SHP77 (cell line): ENCODE data around the gene NFATC2IP.
"Not testable (repeated sequence)": the region's sequence is repeated elsewhere in the genome, so short reads cannot be mapped to it uniquely, and the experiment has no call there.

Experiments used
- DNase-seq, 2 experiments: peaks; one replicate each; lab custom pipeline; 2025; lab: John Stamatoyannopoulos, UW

Gene NFATC2IP

GRCh38 chr16:28974007-28974436 is 23.3 kb downstream of the NFATC2IP start:
- peak; percentile 57 to 76 for DNase-seq

- DNase-seq = peak; percentile 96 to 99
These were observed 23.9 kb downstream of the NFATC2IP start, which contains the start of gene SPNS1 for GRCh38 chr16:28974437-28975157. TSS of gene SPNS1 (plus strand) at chr16:28974778. CDS start at chr16:28975152, 374 bp downstream.

- no peak for DNase-seq
These were observed 24.4 kb downstream of the NFATC2IP start for GRCh38 chr16:28975158-28975599.

GRCh38 chr16:28977703-28978662 is 27.2 kb downstream of the NFATC2IP start:
- DNase-seq = peak in 1 of 2 experiments; percentile 13

- DNase-seq = not testable (repeated sequence)
These were observed 29.6 kb downstream of the NFATC2IP start for GRCh38 chr16:28980330-28980729.

- DNase-seq = no peak
These were observed 30.2 kb downstream of the NFATC2IP start for GRCh38 chr16:28980929-28981328.

- DNase-seq = no peak
These were observed 30.8 kb downstream of the NFATC2IP start for GRCh38 chr16:28981517-28981916.

- DNase-seq = no peak
These were observed 31.7 kb downstream of the NFATC2IP start for GRCh38 chr16:28982418-28982817.

- no peak for DNase-seq
These were observed 32.2 kb downstream of the NFATC2IP start for GRCh38 chr16:28982949-28983348.

GRCh38 chr16:28983644-28984043 is 32.9 kb downstream of the NFATC2IP start:
- DNase-seq = no peak

GRCh38 chr16:28984091-28984490 is 33.4 kb downstream of the NFATC2IP start:
- no peak for DNase-seq

- DNase-seq = no peak
These were observed 33.9 kb downstream of the NFATC2IP start, which contains the start of gene LAT for GRCh38 chr16:28984619-28985135. TSS of gene LAT (plus strand) at chr16:28985052. CDS start at chr16:28985418, 366 bp downstream.

- DNase-seq = no peak
These were observed 34.7 kb downstream of the NFATC2IP start for GRCh38 chr16:28985211-28986041.

GRCh38 chr16:28986046-28986445 is 35.3 kb downstream of the NFATC2IP start:
- no peak for DNase-seq

- DNase-seq = no peak
These were observed 35.8 kb downstream of the NFATC2IP start for GRCh38 chr16:28986492-28986891.

- no peak for DNase-seq
These were observed 36.6 kb downstream of the NFATC2IP start for GRCh38 chr16:28987170-28987853.

- no peak for DNase-seq
These were observed 38.6 kb downstream of the NFATC2IP start for GRCh38 chr16:28989363-28989762.

GRCh38 chr16:28990375-28991040 is 39.8 kb downstream of the NFATC2IP start:
- no peak for DNase-seq

GRCh38 chr16:28991687-28992086 is 41.0 kb downstream of the NFATC2IP start:
- no peak for DNase-seq

GRCh38 chr16:28992496-28992895 is 41.8 kb downstream of the NFATC2IP start:
- no peak for DNase-seq
